ENCODE results near the gene IPPK.

DNA sequence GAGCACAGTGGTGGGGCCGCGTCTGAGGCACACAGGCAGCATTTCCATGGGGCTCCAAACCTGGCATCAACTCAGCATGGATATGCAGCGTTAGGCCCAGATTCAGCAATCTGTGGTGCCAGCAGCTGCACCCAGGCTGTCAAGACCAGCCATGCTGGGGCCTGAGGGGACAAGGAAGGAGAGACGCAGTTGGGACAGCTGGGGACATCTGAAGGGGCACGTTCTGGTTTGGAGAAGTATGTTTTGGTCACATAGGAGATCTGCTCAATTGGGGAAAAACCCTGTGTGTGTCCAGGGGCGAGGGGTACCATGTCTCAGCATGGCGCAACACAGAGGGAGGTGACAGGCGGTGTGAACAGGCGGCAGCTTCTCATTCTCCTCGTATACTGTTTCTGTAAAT lies 67.5 kb downstream of the IPPK start:
- TF ChIP-seq CTCF (IDR thresholded peaks at IDR 0.05; ENCODE audit: low read depth, low read length, poor library complexity, severe bottlenecking) = no peak
- no peak for TF ChIP-seq EZH2phosphoT487 (IDR thresholded peaks at IDR 0.05; ENCODE audit: borderline replicate concordance, low read length)

Measured in DOHH2 (cell line).